ENCODE data around the gene NDOR1.
"Not testable (repeated sequence)": the region's sequence is repeated elsewhere in the genome, so short reads cannot be mapped to it uniquely, and the experiment has no call there.

Gene NDOR1

GRCh38 chr9:137256362-137256761 is 50.9 kb downstream of the NDOR1 start:
- H3K4me3 ChIP-seq (ENCODE audit: low read depth, low read length) = peak overlapping the region; percentile 99
- no peak for TF ChIP-seq CTCF (IDR thresholded peaks at IDR 0.05; ENCODE audit: borderline replicate concordance, insufficient read depth, low read depth, low read length)

- TF ChIP-seq CTCF (IDR thresholded peaks at IDR 0.05; ENCODE audit: borderline replicate concordance, insufficient read depth, low read depth, low read length) = no peak
- no peak overlapping the region for H3K4me3 ChIP-seq (ENCODE audit: low read depth, low read length)
Observed at GRCh38 chr9:137256856-137257255, 51.4 kb downstream of the NDOR1 start.

- not testable (repeated sequence) for H3K4me3 ChIP-seq (ENCODE audit: low read depth, low read length)
- peak; percentile 28; the same call in 1 of the 2 replicates for TF ChIP-seq CTCF (IDR thresholded peaks at IDR 0.05; ENCODE audit: borderline replicate concordance, insufficient read depth, low read depth, low read length)
Observed at GRCh38 chr9:137262173-137262908, 56.8 kb downstream of the NDOR1 start.

GRCh38 chr9:137262909-137263285 is 57.4 kb downstream of the NDOR1 start:
- H3K4me3 ChIP-seq (ENCODE audit: low read depth, low read length) = no peak overlapping the region
- TF ChIP-seq CTCF (IDR thresholded peaks at IDR 0.05; ENCODE audit: borderline replicate concordance, insufficient read depth, low read depth, low read length) = no peak

GRCh38 chr9:137263506-137263905 is 58.0 kb downstream of the NDOR1 start:
- no peak overlapping the region for H3K4me3 ChIP-seq (ENCODE audit: low read depth, low read length)

GRCh38 chr9:137264067-137264466 is 58.6 kb downstream of the NDOR1 start:
- no peak for TF ChIP-seq CTCF (IDR thresholded peaks at IDR 0.05; ENCODE audit: borderline replicate concordance, insufficient read depth, low read depth, low read length)
- no peak overlapping the region for H3K4me3 ChIP-seq (ENCODE audit: low read depth, low read length)

More at GRCh38 chr9:137263506-137263905, 58.0 kb downstream of the NDOR1 start:
- no peak for TF ChIP-seq CTCF (IDR thresholded peaks at IDR 0.05; ENCODE audit: borderline replicate concordance, insufficient read depth, low read depth, low read length)

- no peak for TF ChIP-seq CTCF (IDR thresholded peaks at IDR 0.05; ENCODE audit: borderline replicate concordance, insufficient read depth, low read depth, low read length)
- H3K4me3 ChIP-seq (ENCODE audit: low read depth, low read length) = no peak overlapping the region
Observed at GRCh38 chr9:137265496-137266161, 60.1 kb downstream of the NDOR1 start.
